Nephron progenitor cell (in vitro differentiated cells): ENCODE data around the gene TSC2.

Experiments used
- DNase-seq: peaks from one replicate; pipeline ENCODE4 v3.0.0; 2021
- H3K27ac Mint-ChIP-seq: 2 replicates; pipeline ENCODE4 v1.8.0; 2021; ENCODE audit warnings: mild to moderate bottlenecking, moderate library complexity, mixed read lengths
- H3K27me3 Mint-ChIP-seq: 2 replicates; pipeline ENCODE4 v1.8.0; 2021; ENCODE audit warnings: mild to moderate bottlenecking, low read depth, mixed read lengths; ENCODE audit not compliant: poor library complexity
- H3K36me3 Mint-ChIP-seq: 2 replicates; pipeline ENCODE4 v1.8.0; 2021; ENCODE audit warnings: low read depth, mixed read lengths
- H3K4me1 Mint-ChIP-seq: 2 replicates; pipeline ENCODE4 v1.8.0; 2021; ENCODE audit warnings: mixed read lengths
- H3K4me3 Mint-ChIP-seq: 2 replicates; pipeline ENCODE4 v1.8.0; 2021; ENCODE audit warnings: mild to moderate bottlenecking, moderate library complexity, mixed read lengths
- H3K9me3 Mint-ChIP-seq: 2 replicates; pipeline ENCODE4 v1.8.0; 2021; ENCODE audit warnings: mild to moderate bottlenecking, moderate library complexity, mixed read lengths
- CTCF ChIP-seq: fragments of 200-600 bp; sonication (generic); IDR thresholded peaks from 2 replicates; pipeline ENCODE4 v1.5.0; 2021; ENCODE audit warnings: antibody characterized with exemption

TSC2 gene

GRCh38 chr16:2040041-2040786 lies 7.6 kb upstream of the TSC2 start:
- no peak for DNase-seq
- no peak overlapping the region for H3K4me3 Mint-ChIP-seq
- TF ChIP-seq CTCF = no peak
- no peak overlapping the region for H3K27ac Mint-ChIP-seq
- peaks cover 32% of the 10 kb centered on the region for H3K4me1 Mint-ChIP-seq
- no peaks in the 10 kb centered on the region for H3K27me3 Mint-ChIP-seq
- no peaks in the 10 kb centered on the region for H3K9me3 Mint-ChIP-seq
- H3K36me3 Mint-ChIP-seq = no peaks in the 10 kb centered on the region

GRCh38 chr16:2040787-2041522 lies 6.8 kb upstream of the TSC2 start:
- Mint-ChIP-seq H3K4me3 (no peak overlapping the region), H3K9me3 (no peaks in the 10 kb centered on the region), H3K27me3 (no peaks in the 10 kb centered on the region), H3K4me1 (peaks cover 32% of the 10 kb centered on the region), H3K27ac (no peak overlapping the region), H3K36me3 (no peaks in the 10 kb centered on the region)
- DNase-seq = no peak
- TF ChIP-seq CTCF = no peak

DNA sequence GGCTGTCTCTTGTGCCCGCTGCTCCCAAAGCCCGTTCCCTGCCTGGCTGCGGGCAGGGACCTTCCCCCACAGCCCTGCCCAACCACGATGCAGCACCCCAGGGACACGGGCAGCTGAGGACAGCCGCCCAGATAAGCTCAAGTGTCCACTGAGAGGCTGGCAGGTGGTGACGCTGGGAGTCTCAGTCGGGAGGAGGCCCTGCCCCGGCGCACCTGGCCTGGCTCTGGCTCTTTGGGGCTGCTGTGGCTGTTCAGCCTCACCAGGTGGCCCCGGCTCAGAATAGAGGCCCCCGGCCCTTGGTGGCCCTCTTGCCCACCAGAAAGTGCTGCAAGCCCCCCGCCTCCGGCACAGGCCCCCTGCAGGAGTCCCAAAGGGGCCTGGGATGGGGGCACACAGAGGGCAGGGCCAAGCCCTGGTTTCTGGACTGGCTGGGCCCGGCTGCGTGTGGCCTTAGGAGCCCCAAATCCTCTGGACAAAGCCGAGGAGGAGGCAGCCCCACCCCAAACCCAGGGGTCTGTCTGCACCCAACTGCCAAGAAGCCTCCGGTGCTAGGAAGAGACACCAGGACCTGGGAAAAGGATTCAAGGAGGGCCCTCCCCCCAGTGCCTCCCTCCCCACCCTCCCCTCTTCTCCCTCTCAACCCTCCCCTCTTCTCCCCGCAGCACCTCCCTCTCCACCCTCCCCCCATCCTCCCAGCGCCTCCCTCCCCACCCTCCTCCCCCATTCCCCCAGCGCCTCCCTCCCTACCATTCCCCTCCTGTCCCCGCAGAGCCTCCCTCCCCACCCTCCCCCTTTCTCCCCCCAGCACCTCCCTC lies 5.4 kb upstream of the TSC2 start:
- Mint-ChIP-seq H3K4me1 (peaks cover 41% of the 10 kb centered on the region), H3K36me3 (peaks cover 4% of the 10 kb centered on the region), H3K9me3 (no peaks in the 10 kb centered on the region), H3K27ac (no peak overlapping the region), H3K4me3 (no peak overlapping the region), H3K27me3 (peaks cover 3% of the 10 kb centered on the region)
- TF ChIP-seq CTCF = no peak
- no peak for DNase-seq

GRCh38 chr16:2042986-2043666 lies 4.7 kb upstream of the TSC2 start:
- Mint-ChIP-seq H3K4me1 (peaks cover 35% of the 10 kb centered on the region), H3K9me3 (no peaks in the 10 kb centered on the region), H3K27me3 (peaks cover 3% of the 10 kb centered on the region), H3K4me3 (no peak overlapping the region), H3K27ac (peak overlapping the region; percentile 58), H3K36me3 (peaks cover 4% of the 10 kb centered on the region)
- DNase-seq = no peak
- no peak for TF ChIP-seq CTCF

- peaks cover 4% of the 10 kb centered on the region for H3K36me3 Mint-ChIP-seq
- no peak overlapping the region for H3K4me3 Mint-ChIP-seq
- TF ChIP-seq CTCF = no peak
- no peaks in the 10 kb centered on the region for H3K9me3 Mint-ChIP-seq
- peaks cover 37% of the 10 kb centered on the region for H3K4me1 Mint-ChIP-seq
- H3K27me3 Mint-ChIP-seq = peaks cover 3% of the 10 kb centered on the region
- no peak overlapping the region for H3K27ac Mint-ChIP-seq
- no peak for DNase-seq
Measured at GRCh38 chr16:2043667-2044451, 3.9 kb upstream of the TSC2 start.
